ENCODE measurements around the gene FXYD4. TPM values are rescaled to one million over a fixed set of nuclear protein-coding genes. Genes with fewer than 3 reads are reported as not detected.
A peak's percentile ranks its signal among the peaks of the same experiment; 100 is the strongest.

FXYD4 gene
- total RNA-seq, 1 experiment from 2014 or later, result not detected

DNA sequence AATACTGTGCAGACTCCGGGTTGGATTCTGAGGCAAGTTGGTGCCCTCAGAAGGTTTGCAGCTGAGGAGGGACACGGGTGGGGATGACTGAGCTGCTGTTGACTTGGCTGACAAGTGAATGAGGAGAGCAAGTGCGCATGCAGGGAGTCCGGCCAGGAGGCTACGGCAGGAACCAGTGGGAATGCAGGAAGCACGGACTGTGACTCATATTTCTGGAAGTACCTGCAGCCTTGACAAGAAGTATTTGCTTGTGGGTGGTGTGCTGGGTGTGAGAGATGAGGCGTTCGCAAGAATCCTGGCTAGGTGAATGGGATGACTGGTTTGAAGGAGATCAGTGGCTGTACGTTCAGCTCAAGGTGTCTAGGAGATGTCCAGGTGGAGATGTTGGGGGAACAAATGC is 30.8 kb upstream of the FXYD4 start:
- in situ Hi-C loops (cut with HindIII; ENCODE audit: low pct_unique_long_range_greater_than_20kb, low sequenced_read_pairs), result no loop called here
- no peak for DNase-seq (ENCODE audit: low read depth, low spot score)

DNA sequence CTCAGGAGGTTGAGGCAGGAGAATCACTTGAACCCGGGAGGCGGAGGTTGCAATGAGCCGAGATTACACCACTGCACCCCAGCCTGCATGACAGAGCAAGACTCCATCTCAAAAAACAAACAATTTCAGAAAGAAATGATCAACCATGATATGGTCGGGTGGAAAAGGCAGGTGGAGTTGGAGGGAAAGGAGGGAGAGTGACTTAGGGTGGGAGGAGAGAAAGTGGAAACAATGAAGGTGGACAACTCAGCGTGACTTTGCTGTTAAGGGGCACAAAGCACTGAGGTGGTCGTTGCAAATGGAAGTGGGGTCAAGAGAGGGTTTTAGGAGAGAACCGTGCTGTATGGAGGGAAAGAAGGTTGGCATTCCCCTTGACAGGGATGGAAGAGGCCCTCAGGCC is 30.0 kb upstream of the FXYD4 start:
- no peak for DNase-seq (ENCODE audit: low read depth, low spot score)
- in situ Hi-C loops (cut with HindIII; ENCODE audit: low pct_unique_long_range_greater_than_20kb, low sequenced_read_pairs), result no loop called here

DNA sequence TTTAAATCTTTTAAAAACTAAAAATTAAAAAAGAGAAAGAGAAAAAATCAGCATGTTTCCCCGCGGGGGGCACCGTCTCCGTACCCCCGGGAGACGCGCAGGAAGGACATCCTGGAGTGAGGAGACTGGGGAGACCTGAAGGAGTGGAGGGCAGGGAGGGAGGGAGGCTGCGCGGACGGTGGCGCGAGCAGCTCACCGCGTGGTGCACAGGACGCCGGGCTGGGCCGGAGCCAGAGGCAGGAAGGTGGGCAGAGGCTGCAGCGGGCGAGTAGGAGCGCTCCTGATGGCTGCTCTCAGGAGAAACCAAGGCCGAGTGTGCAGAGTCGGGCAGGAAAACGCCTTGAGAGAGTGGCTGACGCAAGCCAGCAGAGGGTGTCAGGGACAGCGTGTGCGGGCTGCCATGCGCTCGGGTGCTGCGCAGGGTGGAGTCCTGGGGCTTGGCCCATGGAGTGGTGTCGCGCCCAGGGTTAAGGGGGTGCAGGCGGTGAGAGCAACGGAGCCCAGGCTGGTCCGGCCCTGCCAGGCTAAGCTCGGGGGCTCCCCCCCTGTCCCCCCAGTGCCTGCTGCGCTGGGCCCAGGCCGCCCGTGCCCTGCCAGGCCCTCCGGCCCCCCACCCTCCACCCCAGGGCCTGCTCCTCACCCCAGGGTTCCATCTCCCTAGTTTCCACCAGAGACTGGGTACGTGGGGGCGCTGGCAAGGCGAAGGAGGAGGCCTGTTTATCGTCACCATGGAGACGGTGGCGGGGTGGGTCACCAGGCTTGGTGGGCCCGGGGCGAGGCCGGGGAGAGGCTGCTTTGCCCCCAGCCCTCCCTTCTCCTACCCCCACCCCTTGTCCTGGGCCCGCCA is 28.9 kb upstream of the FXYD4 start:
- DNase-seq (ENCODE audit: low read depth, low spot score), result no peak
- in situ Hi-C loops (cut with HindIII; ENCODE audit: low pct_unique_long_range_greater_than_20kb, low sequenced_read_pairs), result no loop called here

DNA sequence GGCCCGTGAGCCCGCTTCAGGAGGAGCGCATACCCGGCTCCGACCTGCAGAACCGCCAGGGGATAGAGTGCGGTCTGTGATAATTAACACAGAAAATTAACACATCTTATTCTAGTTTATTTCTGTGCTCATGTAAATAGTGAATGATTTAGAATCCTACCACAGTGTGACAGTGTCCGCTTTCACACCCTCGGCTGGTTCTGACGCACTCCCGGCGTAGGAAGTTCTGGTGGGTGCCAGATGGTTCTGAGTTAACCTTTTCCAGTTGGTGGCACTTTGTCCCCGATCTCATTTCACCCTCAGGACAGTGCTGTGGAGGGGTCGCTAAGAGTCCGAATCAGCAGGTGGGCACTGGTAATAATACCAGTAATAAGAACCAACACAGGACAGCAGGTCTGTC is 28.3 kb upstream of the FXYD4 start:
- in situ Hi-C loops (cut with HindIII; ENCODE audit: low pct_unique_long_range_greater_than_20kb, low sequenced_read_pairs), result no loop called here
- DNase-seq (ENCODE audit: low read depth, low spot score), result no peak

DNA sequence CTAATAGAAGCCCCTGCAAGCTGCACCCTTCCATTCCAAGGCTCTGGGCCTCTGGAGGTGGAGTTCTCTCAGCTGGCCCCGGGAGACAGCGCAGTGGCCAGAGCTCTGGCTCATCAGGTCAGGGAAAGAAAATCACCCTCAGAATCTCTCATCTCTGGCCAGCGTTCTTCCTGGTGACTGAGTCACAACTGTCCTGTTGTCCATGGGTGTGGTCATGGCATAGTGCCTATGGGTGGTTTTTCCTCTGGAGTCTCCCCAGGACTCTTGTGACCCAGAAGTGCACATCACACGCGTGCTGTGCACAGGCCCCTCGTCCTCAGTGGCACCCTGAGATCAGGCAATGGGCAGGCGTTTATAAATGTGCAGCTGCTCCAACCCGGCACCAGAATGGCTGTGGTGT is 27.4 kb upstream of the FXYD4 start:
- in situ Hi-C loops (cut with HindIII; ENCODE audit: low pct_unique_long_range_greater_than_20kb, low sequenced_read_pairs), result no loop called here
- DNase-seq (ENCODE audit: low read depth, low spot score), result no peak

DNA sequence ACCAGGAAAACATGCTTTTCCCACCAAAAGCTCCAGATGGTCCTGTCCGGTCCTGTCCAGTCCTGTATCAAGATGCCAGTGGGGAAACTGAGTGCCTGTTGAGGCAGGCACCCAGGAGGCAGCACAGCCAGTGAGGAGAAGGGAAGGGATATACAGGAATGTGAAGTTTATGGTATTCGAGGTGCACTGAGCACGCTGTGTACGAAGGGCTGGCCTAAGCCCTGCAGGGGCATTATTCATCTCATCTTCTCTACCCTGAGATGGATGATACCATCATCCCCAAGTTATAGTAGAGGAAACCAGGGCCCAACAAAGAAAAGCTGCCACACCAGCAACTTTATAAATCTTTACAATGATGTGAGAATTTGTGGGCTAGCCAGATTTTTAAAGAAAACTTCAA is 23.4 kb upstream of the FXYD4 start:
- in situ Hi-C loops (cut with HindIII; ENCODE audit: low pct_unique_long_range_greater_than_20kb, low sequenced_read_pairs), result no loop called here
- no peak for DNase-seq (ENCODE audit: low read depth, low spot score)

DNA sequence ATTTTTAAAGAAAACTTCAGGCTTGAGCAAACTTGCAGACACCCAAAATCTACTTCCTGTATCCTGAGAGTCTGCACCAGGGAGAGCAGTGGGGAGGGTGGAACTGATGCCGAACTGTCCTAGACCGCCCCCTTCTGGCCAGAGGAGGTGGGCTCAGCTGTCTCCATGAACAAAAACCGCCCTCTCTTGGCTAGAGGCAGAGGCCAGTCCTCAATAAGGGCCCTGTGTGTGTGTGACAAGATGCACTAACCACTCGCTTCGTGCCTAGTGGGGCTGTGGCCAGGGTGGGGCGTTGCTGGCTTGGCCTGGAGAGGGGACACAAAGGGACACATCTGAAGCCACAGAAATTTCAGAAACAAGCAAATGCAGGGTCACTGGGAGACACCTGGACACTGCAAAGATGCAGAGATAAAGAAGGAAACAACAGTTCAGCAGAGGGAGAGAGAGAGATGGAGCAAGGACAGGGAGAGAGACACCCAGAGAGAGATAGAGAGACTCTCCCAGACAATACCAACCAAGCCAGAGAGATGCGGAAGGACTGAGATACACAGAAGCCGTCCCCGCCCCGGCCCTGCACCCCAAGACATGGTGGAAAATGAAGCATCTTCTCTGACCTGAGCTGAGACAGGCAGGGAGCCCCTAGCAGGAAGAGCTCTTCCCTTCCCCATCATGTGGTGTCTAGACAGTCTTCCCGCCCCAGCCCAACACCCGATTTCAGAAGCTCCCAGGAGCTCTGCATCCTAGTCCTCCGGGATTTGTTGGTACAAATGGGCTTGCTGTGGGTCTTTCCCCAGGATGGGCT is 22.7 kb upstream of the FXYD4 start:
- peak; percentile 82 for DNase-seq (ENCODE audit: low read depth, low spot score)
- in situ Hi-C loops (cut with HindIII; ENCODE audit: low pct_unique_long_range_greater_than_20kb, low sequenced_read_pairs), result no loop called here

DNA sequence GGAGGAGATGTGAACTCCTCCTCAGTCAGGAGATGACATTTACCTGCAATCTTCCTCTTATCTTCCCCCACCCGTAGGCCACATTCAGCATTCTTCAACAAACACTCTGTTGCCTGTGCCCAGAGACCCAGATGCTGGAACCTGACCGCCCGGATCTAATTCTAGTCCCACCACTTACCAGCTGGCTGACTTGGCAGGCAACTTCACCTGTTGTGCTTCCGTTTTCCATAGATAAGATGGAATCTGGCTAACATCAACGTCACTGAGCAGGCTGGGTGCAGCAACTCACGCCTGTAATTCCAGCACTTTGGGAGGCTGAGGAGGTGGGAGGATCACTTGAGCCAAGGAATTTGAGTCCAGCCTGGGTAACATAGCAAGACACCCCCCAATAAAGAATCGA is 21.3 kb upstream of the FXYD4 start:
- no peak for DNase-seq (ENCODE audit: low read depth, low spot score)
- in situ Hi-C loops (cut with HindIII; ENCODE audit: low pct_unique_long_range_greater_than_20kb, low sequenced_read_pairs), result no loop called here

DNA sequence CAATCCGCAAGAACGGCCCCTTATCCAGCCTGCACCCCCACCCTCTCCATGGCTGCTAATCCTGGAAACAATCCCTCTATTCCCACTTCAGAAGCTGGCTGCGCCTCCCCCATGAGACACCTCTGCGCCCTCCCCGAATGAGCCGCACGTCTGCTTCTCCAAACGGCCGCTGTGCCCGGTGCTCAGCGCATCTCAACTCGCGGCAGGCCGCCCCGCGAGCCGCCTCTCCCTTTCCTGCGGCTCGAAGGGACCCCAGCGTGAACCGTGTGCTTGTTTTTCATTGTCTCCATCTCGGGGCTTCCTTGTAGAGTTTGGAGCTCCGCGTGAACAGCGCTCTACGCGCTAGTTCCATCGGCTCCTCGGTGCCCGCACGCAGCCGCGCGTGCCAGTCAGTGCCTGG is 20.8 kb upstream of the FXYD4 start:
- no peak for DNase-seq (ENCODE audit: low read depth, low spot score)
- in situ Hi-C loops (cut with HindIII; ENCODE audit: low pct_unique_long_range_greater_than_20kb, low sequenced_read_pairs), result no loop called here

DNA sequence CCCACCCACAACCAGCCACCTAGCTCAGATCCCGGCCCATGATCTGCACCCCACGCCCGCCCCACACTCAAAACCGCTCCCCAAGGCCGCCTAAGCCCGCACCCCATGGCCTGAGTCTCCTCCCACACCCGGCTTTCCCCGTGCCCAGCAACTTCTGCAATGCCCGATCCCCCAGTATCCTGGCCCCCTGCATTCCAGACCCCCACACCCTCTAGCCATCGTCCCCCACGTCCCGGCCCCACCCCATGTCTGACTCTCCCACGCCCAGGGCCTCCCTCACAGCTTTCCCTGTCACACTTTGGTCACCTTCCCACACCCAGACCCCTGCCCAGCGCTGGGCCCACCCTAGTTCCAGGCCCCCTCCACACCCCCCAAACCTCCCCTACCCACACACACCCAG is 20.1 kb upstream of the FXYD4 start:
- DNase-seq (ENCODE audit: low read depth, low spot score), result no peak
- in situ Hi-C loops (cut with HindIII; ENCODE audit: low pct_unique_long_range_greater_than_20kb, low sequenced_read_pairs), result no loop called here

DNA sequence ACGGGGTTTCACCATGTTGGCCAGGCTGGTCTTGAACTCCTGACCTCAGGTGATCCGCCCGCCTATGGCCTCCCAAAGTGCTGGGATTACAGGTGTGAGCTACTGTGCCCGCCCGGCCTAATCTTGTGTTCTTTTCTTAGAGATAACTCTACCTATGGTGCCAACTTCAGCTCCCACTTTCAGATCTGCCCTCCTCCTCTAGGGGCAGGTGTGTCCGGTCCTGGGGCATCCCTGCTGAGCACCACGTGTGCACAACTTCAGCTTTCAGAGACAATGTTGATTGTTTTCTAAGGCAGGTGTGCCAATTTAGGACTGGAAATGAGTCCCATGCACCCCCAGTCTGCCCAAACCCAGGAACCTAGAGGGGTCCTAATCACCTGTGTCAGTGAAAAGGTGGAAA is 18.5 kb upstream of the FXYD4 start:
- in situ Hi-C loops (cut with HindIII; ENCODE audit: low pct_unique_long_range_greater_than_20kb, low sequenced_read_pairs), result no loop called here

DNA sequence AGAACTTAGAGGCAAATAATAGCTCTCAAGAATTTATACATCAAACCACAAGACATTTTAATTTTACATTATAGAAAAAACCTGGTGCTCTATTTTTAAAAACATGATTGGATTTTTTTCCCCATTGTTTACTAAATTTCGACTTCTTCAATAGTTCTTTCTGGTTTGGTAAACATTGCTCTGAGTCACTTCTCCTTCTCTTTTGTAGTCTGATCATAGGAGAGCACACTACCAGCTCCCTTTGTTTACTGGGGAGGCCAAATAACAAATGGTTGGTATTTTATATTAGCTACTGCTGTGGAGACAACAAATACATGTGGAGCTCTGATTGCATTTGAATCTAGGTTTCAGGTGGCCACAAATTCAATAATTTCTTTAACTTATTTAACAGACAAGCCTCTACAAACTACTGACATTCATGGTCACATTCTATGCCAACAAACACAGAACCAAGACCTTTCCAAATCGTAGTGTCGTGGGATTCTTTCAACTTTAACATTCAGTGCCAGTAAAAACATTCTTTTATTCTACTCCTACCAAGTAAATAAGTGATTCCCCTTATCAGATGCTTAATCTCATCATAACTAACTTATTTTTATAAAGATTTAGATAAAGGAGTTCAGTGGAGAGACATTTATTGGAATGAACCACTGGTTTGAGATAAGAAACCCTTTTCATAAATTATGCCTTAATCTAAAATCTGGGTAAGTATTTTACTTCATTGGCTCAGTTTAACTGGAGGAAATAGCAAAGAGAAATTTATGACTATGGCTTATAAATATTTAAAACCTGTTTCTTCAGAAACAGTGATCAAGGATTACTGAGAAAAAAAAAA is 17.7 kb upstream of the FXYD4 start:
- DNase-seq (ENCODE audit: low read depth, low spot score), result no peak
- in situ Hi-C loops (cut with HindIII; ENCODE audit: low pct_unique_long_range_greater_than_20kb, low sequenced_read_pairs), result no loop called here

More for the DNA sequence above, 18.5 kb upstream of the FXYD4 start:
- no peak for DNase-seq (ENCODE audit: low read depth, low spot score)

DNA sequence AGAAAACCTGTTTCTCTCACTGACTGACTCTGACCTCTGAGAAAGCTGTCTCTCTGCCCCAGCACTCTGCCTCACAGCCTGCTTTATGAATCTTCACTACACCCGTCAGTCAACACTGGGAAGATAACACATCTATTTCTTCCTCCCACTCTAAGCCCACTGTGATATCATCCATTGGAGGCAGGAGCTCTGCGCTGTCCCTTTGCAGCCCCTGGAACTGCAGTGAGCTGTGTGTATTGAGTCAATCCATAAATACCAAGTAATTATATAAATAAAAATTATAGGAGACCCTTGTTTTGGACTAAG is 17.2 kb upstream of the FXYD4 start:
- in situ Hi-C loops (cut with HindIII; ENCODE audit: low pct_unique_long_range_greater_than_20kb, low sequenced_read_pairs), result no loop called here
- DNase-seq (ENCODE audit: low read depth, low spot score), result no peak

DNA sequence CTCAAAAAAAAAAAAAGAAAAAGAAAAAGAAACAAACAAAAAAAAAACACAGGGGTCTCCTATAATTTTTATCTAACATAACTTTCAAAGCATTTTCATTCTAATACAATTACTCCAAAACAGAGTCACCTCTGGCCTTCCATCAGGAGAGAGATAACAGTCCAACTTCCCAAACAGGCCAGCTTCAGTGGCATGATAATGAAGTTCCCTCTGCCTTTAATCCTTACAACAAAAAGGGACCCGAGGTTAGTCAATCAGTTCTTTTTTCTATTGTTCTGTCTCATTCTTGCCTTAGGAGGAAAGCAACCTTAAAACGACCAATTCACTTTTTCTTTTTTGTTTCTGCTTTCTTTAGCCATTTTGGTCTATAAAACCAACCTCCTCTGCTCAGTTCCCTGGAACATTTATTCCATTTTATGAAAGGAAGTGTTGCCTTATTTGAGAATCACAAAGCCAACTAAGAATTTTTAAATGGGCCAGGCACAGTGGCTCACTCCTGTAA is 16.5 kb upstream of the FXYD4 start:
- in situ Hi-C loops (cut with HindIII; ENCODE audit: low pct_unique_long_range_greater_than_20kb, low sequenced_read_pairs), result no loop called here
- no peak for DNase-seq (ENCODE audit: low read depth, low spot score)

DNA sequence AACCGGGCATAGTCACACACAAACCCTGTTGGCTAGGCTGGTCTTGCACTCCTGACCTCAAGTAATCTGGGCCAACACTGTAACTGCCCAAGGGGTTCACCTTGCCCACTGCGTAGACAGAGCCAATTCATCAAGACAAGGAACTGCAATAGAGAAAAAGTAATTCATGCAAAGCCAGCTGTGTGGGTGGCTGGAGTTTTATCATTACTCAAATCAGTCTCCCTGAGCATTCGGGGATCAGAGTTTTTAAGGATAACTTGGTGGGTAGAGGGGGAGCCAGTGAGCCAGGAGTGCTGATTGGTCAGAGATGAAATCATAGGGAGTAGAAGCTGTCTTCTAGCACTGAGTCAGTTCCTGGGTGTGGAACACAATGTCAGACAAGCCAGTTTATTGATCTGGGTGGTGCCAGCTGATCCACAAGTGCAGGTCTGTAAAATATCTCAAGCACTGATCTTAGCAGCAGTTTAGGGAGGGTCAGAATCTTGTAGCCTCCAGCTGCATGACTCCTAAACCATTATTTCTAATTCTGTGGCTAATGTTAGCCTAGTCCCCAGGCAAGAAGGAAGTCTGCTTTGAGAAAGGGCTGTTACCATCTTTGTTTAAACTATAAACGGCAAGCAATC is 15.6 kb upstream of the FXYD4 start:
- in situ Hi-C loops (cut with HindIII; ENCODE audit: low pct_unique_long_range_greater_than_20kb, low sequenced_read_pairs), result no loop called here
- peak; percentile 42 for DNase-seq (ENCODE audit: low read depth, low spot score)

DNA sequence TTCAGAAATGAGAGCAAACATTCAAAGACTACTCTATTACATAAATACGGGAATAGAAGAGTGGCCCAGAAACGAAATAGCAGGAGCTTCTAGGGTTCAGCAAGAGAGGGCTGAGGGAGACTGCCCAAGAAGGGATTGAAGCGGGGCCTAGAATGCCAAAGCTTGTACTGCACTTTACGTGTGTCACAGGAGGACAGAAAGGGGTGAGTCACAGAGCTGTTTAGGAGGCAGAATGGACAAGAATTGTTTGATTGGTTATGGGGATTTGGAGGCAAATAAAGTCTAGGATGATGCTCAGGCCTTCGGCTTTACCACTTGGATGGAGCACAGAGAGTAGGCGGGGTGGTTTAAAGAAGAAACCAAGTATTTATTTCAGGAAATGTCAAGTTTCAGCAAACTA is 11.3 kb upstream of the FXYD4 start:
- in situ Hi-C loops (cut with HindIII; ENCODE audit: low pct_unique_long_range_greater_than_20kb, low sequenced_read_pairs), result no loop called here
- no peak for DNase-seq (ENCODE audit: low read depth, low spot score)

DNA sequence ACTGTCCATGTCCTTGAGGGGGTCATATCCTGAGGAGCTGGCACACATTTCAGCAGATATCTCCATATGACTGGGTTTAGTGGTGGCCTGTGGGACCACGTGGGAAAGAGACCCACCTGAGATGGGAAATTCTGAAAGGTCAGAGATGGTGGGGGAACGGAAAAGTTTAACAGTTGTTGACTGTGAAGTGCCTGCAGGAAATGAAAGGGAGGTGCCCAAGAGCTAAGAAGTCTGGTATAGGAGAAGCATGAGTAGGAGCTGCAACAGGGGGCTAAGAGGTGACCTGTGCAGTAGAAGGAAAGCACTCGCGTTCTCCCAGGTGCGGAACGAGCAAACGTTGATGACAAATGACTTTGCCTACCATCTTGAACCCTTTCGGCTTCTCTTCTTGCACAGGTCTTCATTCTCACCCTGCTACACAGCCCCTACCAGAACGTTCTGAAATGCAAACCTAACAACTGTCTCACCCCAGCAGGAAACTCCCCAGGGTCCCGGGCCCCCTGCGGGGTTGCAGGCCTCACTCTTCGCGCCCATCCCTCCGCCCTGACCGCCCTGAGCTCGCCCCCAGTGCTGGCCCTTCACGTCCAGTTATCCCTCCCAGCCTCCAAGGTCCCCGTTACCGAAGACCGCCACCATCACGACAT is 9.8 kb upstream of the FXYD4 start:
- DNase-seq (ENCODE audit: low read depth, low spot score), result no peak
- in situ Hi-C loops (cut with HindIII; ENCODE audit: low pct_unique_long_range_greater_than_20kb, low sequenced_read_pairs), result no loop called here
